CD4-positive, alpha-beta T cell treated with Interleukin-15 for 4 hours (primary cell): ENCODE results near the gene FAM89B.

Experiments
- DNase-seq: peaks from one replicate; pipeline ENCODE4 v3.0.0-alpha.2; 2020; ENCODE audit warnings: low spot score

The FAM89B gene

DNA sequence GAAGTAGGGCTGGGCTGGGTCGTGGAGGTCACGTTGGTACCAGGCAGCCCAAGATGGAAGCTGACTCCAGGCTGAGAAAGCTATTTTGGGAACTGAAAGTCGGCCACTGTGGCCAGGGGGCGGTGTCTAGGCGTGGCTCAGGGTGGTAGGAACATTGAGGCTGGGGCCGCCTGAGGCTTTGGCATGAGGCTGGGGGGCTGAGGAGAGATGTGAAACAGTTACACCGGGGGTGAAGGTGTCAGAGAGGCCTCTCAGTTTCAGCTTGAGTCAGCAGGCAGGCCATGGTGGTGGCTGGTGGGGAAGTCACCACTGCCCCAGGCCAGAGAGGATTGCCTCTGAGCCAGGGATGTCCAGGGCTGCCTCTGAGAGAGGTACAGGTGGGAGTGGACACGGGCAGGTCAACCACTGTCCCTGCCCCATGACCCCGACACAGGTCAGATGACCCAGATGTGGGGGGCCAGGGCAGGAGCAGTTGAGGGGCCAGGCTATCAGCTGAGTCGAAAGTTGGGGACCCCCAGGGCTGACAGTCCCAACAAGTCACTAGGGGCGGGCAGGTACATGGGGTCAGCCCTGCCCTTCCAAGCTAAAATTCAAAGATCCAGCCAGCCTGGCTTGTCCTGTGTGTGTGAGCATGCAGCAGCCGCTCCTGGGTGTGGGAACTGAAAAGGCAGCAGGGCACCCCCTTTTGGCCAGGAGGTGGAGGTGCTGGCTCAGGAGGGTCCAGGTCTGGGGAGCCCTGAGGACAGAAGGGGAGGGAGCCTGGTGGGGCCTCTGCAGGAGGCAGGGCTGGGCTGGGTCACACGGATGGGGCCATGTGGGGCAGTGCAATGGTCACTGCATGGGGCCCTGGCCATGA, 16.1 kb downstream of the FAM89B start:
- peak; percentile 78 for DNase-seq

DNA sequence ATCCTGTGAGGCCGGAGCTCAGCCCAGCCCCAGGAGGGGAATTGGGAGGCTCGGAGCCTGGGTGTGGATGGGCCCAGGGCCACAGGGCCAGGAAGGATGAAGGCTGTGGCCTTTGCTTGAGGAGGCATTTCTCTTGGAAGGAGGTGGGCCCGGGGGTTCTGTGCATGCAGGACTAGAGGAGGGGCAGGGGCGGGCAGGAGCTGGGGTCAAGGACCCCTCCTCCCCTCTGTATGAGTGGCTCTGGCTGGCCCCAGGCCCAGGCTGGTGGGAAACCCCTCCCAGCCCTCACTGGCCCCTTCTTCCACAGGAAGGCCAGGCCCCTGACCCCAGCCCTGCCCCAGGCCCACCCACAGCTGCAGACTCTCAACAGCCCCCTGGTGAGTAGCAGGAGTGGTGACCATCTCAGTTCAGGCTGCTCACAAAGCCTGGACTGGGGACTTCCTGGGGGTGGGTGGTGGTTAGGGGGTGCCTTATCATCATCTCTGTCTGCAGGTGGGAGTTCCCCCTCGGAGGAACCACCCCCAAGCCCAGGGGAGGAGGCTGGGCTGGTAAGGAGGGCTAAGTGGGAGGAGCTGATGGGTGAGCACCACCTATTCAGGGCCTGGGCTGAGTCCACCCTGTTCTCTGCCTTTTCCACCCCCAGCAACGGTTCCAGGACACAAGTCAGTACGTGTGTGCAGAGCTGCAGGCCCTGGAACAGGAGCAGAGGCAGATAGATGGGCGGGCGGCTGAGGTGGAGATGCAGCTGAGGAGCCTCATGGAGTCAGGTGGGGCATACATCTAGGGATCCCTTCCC, 17.3 kb downstream of the FAM89B start:
- peak; percentile 29 for DNase-seq

DNA sequence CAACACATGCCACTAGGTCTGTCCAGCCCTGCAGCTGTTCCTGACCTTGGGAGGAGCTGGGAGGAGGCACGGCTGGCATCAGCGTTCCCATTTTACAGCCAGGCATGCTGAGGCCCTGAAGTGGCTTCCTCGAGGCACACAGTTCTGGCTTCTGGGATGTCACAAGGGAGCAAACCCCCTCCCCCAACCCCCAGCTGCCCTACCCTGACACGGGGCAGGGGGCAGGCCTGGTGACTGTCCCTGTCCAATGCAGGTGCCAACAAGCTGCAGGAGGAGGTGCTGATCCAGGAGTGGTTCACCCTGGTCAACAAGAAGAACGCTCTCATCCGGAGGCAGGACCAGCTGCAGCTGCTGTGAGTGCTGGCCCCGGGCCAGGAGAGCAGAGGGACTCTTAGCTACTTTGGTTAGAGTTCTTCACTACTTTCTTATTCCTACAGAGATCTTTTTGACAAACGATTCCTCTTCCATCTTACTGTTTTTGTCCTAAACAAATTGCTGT, 18.0 kb downstream of the FAM89B start:
- no peak for DNase-seq

DNA sequence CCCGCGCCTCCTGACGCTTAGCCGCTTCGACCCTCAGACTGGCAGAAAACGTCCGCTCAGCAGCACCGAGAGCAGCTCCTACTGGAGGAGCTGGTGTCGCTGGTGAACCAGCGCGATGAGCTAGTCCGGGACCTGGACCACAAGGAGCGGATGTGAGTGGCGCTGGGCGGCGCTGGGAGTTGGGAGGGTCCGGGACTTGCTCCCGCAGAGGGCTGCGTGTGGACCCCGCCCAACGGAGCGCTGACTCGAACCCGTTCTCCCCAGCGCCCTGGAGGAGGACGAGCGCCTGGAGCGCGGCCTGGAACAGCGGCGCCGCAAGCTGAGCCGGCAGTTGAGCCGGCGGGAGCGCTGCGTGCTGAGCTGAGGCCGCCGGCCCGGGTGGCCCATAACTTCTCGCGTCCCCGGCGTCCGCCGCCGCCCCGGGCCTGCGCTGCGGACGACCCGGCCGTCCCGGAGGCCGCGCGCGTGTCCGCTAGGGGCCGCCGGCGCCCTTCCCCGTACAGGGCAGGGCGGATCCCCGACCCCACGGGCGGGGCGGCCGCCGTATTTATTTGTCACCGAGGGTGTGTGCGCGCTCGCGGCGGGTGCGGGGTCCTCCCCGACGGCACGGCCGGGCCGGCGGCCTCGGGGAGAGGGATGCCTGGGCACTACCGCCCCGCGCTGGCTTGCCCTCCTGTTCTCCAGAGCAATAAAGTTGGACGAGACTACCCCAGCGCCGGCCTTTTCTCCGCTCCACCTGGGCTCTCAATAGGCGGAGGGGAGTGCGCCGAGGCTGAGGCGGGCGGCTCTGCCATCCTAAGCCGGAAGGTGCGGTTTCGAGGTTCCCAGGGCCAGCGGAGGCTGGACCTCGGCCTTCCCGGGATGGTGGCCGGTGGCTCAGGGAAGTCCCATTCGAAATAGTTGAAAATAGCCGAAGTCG, 19.9 kb downstream of the FAM89B start:
- DNase-seq = no peak

DNA sequence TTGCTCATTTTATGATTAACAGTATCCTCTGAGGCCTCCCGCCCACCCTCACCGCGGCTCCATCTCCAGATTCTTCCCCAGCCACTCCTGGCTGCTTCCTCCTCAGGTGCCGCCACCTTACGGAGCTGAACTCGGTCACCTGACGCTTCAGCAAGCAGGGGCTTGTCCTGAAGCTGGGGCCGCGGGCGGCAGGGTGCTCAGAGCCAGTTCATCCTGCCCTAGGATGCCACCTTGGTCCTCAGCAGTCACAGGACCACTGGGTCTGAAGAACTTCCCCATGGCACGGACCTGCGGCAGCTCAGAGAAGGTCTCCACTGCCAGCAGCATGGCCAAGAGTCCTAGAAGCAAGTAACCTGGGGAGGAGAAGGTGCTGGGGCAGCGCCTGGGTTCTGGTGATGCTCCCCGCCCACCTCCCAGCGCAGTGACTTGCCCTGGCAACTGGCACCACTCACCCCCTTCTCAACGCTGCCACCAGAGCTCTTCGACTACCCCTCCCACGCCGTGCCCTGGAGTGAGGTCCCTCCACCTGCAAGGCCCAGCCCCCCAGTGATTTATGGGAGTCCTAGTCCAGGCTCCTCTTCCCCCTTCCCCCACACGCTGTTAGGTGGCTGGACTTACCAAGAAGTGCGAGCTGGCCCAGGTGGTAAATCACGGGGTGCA, 20.6 kb downstream of the FAM89B start:
- no peak for DNase-seq

DNA sequence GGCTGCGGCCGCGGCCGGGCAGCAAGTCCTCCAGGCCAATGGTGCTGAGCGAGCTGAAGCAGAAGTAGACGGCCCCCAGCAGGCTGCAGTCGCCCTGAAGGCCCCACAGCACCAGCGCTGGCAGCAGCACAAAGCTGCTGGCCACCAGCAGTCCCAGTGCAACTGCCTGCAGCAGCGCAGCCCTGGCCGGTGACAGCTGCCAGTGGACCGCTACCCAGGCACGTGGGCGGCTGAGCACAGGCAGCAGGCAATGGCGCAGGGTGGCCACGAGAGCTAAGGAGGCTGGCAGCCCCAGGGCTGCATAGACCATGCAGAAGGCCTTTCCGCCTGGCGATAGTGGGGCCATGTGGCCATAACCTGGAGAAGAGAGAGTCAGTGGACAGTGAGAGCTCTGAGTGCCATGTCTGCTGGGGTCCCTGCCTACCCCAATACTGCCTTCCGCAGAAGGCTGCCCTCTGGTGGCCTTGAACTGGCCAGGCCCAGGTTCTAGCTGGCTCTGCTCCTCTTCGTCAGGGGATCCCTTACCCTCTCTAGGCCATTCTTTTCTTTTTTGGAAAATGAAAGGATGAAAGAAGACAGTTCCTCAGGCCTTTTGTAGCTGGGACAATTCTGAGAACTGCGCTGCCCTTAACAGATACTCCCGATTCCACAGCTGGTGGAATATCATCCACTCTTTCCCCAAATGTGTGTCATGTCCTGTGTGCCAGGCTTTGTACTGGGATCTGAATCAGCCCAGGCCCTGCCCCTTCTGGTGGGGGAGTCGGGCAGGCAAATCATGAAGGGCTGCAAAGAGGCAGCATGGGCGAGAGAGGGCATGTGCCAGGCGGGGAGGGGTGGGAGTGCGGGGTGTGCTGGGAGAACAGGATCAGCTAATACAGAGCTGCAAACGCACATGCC, 21.4 kb downstream of the FAM89B start:
- DNase-seq = peak; percentile 50

GRCh38 chr11:65595131-65595530, 22.8 kb downstream of the FAM89B start:
- DNase-seq = no peak

- no peak for DNase-seq
Observed at GRCh38 chr11:65595543-65596281, 23.4 kb downstream of the FAM89B start, which contains the start of gene KCNK7. Gene KCNK7, minus strand, starts transcription at chr11:65595800. Its CDS starts 28 bp downstream, at chr11:65595772.

DNA sequence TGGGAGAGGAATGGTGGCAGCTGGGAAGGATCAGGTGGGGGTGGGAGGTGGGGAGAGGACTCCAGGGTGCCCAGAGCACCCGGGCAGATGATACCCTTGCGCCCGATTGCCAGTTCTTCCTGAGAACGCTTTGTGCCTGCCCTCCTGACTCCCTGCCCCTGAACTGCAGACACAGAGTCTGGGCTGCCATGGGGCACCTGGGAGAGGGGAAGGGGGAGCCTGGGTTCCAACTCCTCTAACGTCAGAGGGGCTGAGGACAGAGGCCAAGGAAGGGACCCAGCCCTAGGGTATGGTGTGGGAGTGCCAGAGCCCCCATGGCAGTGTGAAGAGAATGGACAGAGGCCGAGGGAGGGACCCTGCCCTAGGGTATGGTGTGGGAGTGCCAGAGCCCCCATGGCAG, 24.2 kb downstream of the FAM89B start:
- DNase-seq = no peak

- DNase-seq = no peak
Observed at GRCh38 chr11:65598258-65598699, 25.9 kb downstream of the FAM89B start.

DNA sequence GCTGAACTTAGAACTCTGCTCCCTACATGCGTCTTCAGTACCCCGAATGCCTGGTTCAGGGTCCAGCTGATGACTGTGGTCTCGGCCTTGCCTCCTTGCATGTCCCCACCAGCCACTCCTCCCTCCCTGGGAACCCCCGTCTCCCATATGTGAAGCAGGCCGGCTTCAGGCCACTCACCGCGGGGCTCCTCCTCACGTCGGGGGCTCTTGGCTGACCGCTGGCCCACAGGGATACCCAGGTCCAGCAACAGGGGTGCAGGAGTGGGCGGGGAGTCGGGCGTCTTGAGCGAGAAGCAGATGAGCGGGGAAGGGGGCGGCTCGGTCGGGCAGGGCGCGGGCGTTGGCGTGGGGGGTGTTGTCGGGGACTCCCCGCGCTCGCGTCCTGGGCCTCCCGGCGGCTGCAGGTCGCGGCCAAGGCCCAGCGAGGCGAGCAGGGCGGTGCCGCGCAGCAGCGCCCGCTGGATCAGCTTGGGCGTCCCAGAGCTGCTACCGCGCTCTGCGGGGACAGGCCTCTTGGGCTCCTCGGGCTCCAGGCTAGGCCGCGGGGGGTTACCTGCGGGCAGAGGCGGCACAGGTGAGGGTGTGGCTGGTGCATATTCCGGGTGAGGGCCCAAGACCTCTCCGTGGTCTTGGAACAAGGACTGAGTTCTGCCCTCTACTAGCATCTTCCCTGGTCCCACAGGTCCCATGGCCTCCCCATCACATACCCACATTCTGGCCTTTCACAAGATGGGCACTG, 27.0 kb downstream of the FAM89B start:
- no peak for DNase-seq

- no peak for DNase-seq
Observed at GRCh38 chr11:65599955-65600246, 27.6 kb downstream of the FAM89B start.

DNA sequence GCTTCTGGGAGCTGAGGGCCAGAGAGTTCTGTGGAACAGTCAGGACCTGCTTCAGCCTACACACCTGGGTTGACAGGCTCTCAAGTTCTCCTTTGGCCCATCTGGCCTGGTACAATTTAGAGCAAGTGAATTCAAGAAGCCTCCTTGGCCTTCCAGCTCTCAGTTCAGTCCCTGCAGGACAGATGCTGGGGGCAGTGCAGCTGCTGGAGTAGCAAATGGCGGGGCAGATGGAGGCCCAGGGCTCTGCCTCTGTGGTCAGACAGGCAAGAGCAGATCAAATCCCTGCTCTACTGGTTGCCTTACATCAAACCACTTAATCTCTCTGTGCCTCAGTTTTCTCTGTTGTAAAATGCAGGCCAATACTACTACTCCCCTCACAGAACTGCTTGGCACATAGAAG, 31.9 kb downstream of the FAM89B start:
- no peak for DNase-seq

DNA sequence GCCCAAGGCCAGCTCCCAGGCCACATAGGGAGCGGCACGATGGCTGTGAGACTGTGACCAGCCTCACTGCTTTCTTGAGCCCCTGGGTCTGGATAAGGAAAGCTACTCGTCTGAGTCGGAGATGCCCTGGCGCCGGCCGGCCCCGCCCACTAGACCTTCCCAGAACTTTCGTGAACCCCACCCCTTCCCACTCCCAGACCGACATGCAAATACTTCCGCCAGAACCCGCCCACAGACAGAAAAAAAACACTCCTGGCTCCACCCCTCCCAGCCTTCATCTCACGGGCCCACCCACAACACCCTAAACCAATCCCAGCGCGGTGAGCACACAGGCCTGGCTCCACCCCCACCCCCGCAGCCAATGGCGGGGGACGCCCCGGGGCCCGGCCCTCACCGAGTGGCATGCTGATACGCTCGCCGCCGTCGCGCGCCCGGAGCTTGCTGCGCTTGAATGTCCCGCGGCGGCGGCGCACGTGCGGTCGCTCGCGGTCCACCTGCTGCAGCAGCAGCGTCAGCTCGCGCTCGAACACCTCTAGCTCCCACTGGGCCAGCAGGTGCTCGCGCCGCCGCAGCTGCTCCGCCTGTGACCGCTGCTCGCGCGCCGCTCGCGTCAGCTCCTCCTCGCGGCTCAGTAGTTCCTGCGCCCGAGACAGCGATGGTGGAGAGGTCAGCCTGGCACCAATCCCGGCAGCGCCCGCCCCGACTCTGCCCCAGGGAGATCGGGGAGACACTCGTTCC, 34.7 kb downstream of the FAM89B start:
- DNase-seq = no peak

GRCh38 chr11:65607614-65608426, 35.5 kb downstream of the FAM89B start:
- no peak for DNase-seq

DNA sequence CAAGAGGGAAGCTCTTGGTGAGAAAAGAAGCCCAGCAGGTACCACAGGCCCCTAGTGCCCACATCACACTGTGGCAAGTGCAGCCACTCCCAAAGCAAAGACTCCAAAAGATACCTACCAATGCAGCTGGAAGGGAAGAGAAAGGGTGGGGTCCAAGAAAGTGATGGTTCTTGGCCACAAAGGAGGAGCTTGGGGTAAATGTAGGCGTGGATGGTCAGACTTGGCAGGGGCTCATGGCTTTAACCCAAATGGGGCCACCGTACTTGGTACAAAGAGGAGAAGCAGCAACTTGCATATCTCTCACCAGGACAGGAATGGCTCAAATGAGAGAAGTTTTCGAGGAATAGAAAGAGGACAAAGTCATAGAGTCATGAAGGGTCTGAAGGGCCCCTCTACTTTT, 36.9 kb downstream of the FAM89B start:
- no peak for DNase-seq

- no peak for DNase-seq
Observed at GRCh38 chr11:65609665-65610064, 37.3 kb downstream of the FAM89B start.
